ENCODE results near the gene HLF. TPM values are rescaled to one million over a fixed set of nuclear protein-coding genes. Genes with fewer than 3 reads are reported as not detected.

The HLF gene
- total RNA-seq, 1 donor from 2014 or later: 0.69 TPM

DNA sequence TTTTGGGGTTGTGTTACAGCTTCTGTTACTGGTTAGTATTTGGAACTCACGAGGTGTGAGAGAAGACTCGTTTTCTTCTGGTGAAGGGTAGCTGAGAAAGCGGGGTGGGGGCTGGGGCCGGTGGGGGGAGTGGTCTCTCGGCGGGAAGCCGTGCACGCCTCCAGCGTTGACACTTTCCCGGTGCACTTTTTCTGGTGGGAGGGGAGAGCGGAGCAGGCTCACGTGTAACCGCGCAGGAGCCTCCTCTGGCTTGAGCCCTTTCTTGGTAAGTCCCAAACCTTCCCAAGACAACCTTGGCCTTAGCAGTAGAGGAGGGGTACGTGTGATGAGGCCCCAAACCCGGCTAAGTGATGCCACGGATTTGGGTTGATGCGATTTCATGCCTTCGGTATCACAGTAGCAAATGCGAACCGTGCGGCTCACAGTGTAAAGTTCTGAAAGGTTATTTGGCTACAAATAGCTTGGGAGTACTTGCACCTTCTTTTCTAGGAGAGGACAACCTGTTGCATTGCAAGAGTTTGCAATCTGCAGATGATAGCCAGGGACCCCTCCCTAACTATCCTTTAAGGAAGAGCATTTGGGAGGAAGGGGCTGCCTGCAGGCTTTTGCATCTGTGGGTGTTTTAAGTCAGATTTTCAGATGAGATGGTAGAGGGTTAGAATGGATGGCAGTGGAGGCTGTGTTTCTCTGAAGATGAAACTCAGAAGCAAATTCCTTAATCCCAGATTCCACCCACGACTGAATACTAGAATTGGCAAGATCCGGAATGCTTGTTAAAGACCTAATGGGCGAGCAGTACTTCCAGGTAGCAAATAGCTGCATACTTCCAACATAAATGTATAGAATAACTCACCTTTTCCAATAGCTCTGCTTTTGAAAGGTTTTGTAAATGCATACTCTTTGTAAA lies 1.5 kb downstream of the HLF start:
- Mint-ChIP-seq H3K9me3 (peaks cover 3% of the 10 kb centered on the region), H3K4me1 (peaks cover 22% of the 10 kb centered on the region), H3K4me3 (peak overlapping the region; percentile 44), H3K27ac (no peak overlapping the region), H3K36me3 (ENCODE audit: low read depth) (no peaks in the 10 kb centered on the region), H3K27me3 (peaks cover 77% of the 10 kb centered on the region)
- TF ChIP-seq, protein P1, sequence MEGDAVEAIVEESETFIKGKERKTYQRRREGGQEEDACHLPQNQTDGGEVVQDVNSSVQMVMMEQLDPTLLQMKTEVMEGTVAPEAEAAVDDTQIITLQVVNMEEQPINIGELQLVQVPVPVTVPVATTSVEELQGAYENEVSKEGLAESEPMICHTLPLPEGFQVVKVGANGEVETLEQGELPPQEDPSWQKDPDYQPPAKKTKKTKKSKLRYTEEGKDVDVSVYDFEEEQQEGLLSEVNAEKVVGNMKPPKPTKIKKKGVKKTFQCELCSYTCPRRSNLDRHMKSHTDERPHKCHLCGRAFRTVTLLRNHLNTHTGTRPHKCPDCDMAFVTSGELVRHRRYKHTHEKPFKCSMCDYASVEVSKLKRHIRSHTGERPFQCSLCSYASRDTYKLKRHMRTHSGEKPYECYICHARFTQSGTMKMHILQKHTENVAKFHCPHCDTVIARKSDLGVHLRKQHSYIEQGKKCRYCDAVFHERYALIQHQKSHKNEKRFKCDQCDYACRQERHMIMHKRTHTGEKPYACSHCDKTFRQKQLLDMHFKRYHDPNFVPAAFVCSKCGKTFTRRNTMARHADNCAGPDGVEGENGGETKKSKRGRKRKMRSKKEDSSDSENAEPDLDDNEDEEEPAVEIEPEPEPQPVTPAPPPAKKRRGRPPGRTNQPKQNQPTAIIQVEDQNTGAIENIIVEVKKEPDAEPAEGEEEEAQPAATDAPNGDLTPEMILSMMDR (IDR thresholded peaks at IDR 0.05): no peak
- ChIA-PET CTCF (interaction anchor here (1.0 kb wide), 1 partner anchor 30 kb away, joined by 3 read pairs; no protein-coding TSS in a partner anchor), POLR2A (interaction anchor here (0.6 to 1.9 kb wide), 2 partner anchors 28 to 29 kb away, joined by 3 to 7 read pairs; no protein-coding TSS in a partner anchor)
- no peak for DNase-seq
- no peak for ATAC-seq (ENCODE audit: low read depth)
- intact Hi-C loops (cut with micrococcal nuclease): loop anchor here (10.0 kb wide), 2 partner anchors 302 to 488 kb away; partner anchors contain the start of genes COX11, PCTP and STXBP4

DNA sequence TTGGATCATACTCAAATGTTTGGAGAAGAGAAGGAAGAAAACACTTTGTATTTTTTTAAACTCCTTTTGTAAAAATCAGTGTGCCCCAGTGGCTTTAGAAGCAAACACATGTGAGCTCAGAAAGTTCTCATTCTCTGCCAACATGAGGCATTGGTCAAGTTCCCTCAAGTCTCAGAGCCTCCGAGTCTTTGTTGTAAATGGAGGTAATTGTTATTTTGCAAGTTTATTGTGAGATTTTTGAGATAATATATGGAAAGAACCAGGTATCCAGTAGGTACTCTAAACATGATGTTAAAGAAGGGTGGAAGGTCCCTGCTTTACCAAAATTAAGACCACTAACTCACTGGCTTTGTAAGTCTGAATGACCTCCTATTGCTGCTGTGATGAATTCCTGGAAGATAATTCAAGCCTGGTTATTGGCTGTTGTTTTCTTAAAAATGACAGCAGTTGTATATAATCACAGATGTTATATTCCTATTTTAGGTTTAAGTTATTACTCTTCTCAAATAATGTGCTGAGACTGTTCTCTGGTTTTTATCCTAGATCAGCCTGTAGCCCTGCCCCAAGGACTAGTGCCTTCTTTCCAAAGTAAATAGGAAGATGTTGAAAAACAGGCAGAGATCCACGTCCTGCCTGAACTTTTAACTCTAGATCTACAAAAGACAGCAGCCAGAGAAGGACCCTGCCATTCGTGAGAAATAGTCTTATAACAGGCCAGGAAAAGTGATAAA lies 2.4 kb downstream of the HLF start:
- ChIA-PET CTCF (interaction anchor here (1.0 kb wide), 1 partner anchor 30 kb away, joined by 3 read pairs; no protein-coding TSS in a partner anchor), POLR2A (no interaction called here)
- DNase-seq (no peak), ATAC-seq (ENCODE audit: low read depth) (no peak)
- Mint-ChIP-seq H3K36me3 (ENCODE audit: low read depth) (no peaks in the 10 kb centered on the region), H3K9me3 (no peaks in the 10 kb centered on the region), H3K27ac (no peak overlapping the region), H3K4me3 (no peak overlapping the region), H3K27me3 (peaks cover 75% of the 10 kb centered on the region), H3K4me1 (peaks cover 22% of the 10 kb centered on the region)
- TF ChIP-seq, protein P1 (IDR thresholded peaks at IDR 0.05): no peak
- intact Hi-C loops (cut with micrococcal nuclease): loop anchor here (10.0 kb wide), 2 partner anchors 302 to 488 kb away; partner anchors contain the start of genes COX11, PCTP and STXBP4

DNA sequence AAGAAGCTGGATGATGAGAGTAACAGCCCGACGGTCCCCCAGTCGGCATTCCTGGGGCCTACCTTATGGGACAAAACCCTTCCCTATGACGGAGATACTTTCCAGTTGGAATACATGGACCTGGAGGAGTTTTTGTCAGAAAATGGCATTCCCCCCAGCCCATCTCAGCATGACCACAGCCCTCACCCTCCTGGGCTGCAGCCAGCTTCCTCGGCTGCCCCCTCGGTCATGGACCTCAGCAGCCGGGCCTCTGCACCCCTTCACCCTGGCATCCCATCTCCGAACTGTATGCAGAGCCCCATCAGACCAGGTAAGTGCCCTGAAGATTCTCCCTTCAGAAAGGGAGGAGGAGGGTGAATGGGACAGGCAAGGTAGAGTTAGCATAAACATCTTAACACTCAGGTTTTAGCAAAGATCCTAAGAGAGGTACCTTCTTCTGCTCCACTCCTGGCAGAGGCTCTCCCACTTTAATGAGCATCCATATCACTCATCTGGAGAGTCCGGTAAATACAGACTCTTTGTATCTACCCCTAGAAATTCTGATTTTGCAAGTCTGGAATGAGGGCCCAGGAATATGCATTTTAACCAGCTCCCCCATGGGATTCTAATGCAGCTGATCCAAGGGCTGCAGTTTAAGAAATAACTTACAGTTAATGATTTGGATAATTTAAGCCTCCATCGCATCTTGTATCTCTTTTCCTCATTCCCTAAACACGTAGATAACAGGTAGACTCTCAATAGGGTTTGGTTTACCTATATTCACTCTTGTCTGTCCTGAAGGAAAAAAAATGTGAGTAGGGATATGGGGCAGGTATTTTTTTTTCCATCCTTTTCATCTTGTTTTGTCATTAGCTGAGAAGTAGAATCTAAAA lies 3.3 kb downstream of the HLF start:
- no peak for ATAC-seq (ENCODE audit: low read depth)
- no peak overlapping the region for H3K4me3 Mint-ChIP-seq
- H3K27me3 Mint-ChIP-seq: peaks cover 75% of the 10 kb centered on the region
- intact Hi-C loops (cut with micrococcal nuclease): loop anchor here (10.0 kb wide), 2 partner anchors 303 to 487 kb away; partner anchors contain the start of genes COX11, PCTP and STXBP4
- H3K36me3 Mint-ChIP-seq (ENCODE audit: low read depth): no peaks in the 10 kb centered on the region
- TF ChIP-seq, protein P1 (IDR thresholded peaks at IDR 0.05): no peak
- CTCF ChIA-PET: no interaction called here
- no peak overlapping the region for H3K27ac Mint-ChIP-seq
- peaks cover 22% of the 10 kb centered on the region for H3K4me1 Mint-ChIP-seq
- no peaks in the 10 kb centered on the region for H3K9me3 Mint-ChIP-seq
- no peak for DNase-seq
- POLR2A ChIA-PET: interaction anchor here (0.6 kb wide), 1 partner anchor 229 kb away, joined by 3 read pairs; no protein-coding TSS in a partner anchor

DNA sequence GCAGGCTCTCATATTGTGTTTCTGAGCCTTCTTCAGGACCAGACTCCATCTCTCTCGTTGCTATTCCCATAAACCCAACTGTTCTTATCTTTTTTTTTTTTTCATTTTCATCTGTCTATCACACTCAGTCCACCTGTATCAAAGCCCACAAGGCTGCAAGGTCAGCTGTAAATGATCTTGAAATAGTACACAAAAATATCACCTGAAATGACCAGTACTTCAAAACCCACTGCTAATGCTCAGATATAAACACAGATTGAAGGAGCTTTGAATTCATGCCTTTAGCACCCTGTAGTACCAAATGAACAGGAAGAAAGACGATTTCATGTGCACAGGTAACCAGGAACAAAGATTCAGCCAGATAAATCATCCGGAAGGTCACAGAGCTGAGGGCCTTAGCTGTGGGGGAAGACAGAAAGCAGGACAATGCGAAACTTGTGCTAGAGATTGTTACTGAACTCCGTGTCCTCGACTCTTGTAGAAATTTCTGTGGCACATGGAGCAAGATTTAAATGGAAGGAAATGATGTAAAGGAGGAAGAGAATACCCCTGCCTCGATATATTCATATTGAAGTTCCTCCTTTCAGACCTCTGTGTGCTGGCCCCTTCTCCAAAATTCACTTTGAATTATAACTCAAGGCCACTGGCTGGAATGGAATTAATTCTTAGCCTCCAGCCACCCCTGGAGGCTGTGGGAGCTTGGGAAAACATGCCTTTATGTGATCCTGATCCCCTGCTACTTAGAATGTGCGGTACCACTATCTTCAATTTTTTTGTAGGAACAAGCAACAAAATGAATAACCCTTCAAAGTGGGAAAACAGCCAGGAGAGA lies 4.1 kb downstream of the HLF start:
- DNase-seq (no peak), ATAC-seq (ENCODE audit: low read depth) (no peak)
- Mint-ChIP-seq H3K4me3 (no peak overlapping the region), H3K4me1 (peaks cover 15% of the 10 kb centered on the region), H3K36me3 (ENCODE audit: low read depth) (no peaks in the 10 kb centered on the region), H3K27me3 (peaks cover 76% of the 10 kb centered on the region), H3K9me3 (no peaks in the 10 kb centered on the region), H3K27ac (no peak overlapping the region)
- TF ChIP-seq, protein P1 (IDR thresholded peaks at IDR 0.05): no peak
- intact Hi-C loops (cut with micrococcal nuclease): loop anchor here (10.0 kb wide), 2 partner anchors 304 to 486 kb away; partner anchors contain the start of genes COX11, PCTP and STXBP4
- POLR2A ChIA-PET: interaction anchor here (0.6 kb wide), 1 partner anchor 230 kb away, joined by 3 read pairs; no protein-coding TSS in a partner anchor
- CTCF ChIA-PET: no interaction called here
